ENCODE data around the gene NPS.

NPS gene

GRCh38 chr10:127570036-127570435 lies 20.9 kb downstream of the NPS start:
- no peak overlapping the region for H3K4me3 ChIP-seq (ENCODE audit: low read depth, low read length)
- CTCF ChIA-PET = no interaction called here
- TF ChIP-seq ZNF248 (tag by site-specific recombination; IDR thresholded peaks at IDR 0.05) (no peak), SP7 (tag by site-specific recombination; IDR thresholded peaks at IDR 0.05) (no peak), ZBTB6 (tag by site-specific recombination; IDR thresholded peaks at IDR 0.05) (no peak), KLF1 (tag by site-specific recombination; IDR thresholded peaks at IDR 0.05) (no peak), ZBTB20 (tag by site-specific recombination; IDR thresholded peaks at IDR 0.05) (no peak), ZNF580 (tag by site-specific recombination; IDR thresholded peaks at IDR 0.05) (no peak), SCRT2 (tag by site-specific recombination; IDR thresholded peaks at IDR 0.05) (no peak), KLF7 (tag by site-specific recombination; IDR thresholded peaks at IDR 0.05; ENCODE audit: borderline replicate concordance) (no peak), ZNF404 (tag by site-specific recombination; IDR thresholded peaks at IDR 0.05) (no peak), ZNF626 (tag by site-specific recombination; IDR thresholded peaks at IDR 0.05) (no peak)
- H3K27ac ChIP-seq (ENCODE audit: extremely low read depth, low read depth, low read length) = no peak overlapping the region
- POLR2A ChIA-PET = no interaction called here
- H3K9me3 ChIP-seq (ENCODE audit: control insufficient read depth, insufficient read depth, low read depth, low read length) = no peaks in the 10 kb centered on the region
- H3K36me3 ChIP-seq (ENCODE audit: control insufficient read depth in 2 of 2, insufficient read depth in 1 of 2, low read length in 2 of 2) = no peaks in the 10 kb centered on the region
- H3K4me1 ChIP-seq (ENCODE audit: control insufficient read depth, insufficient read depth, low read length) = no peaks in the 10 kb centered on the region

GRCh38 chr10:127571386-127571785 lies 22.3 kb downstream of the NPS start:
- Histone ChIP-seq H3K9me3 (ENCODE audit: control insufficient read depth, insufficient read depth, low read depth, low read length) (no peaks in the 10 kb centered on the region), H3K4me1 (ENCODE audit: control insufficient read depth, insufficient read depth, low read length) (no peaks in the 10 kb centered on the region), H3K36me3 (ENCODE audit: control insufficient read depth in 2 of 2, insufficient read depth in 1 of 2, low read length in 2 of 2) (no peaks in the 10 kb centered on the region), H3K27ac (ENCODE audit: extremely low read depth, low read depth, low read length) (no peak overlapping the region), H3K4me3 (ENCODE audit: low read depth, low read length) (no peak overlapping the region)
- CTCF ChIA-PET = interaction anchor here (0.6 to 1.8 kb wide), 2 partner anchors 8 to 86 kb away, joined by 5 to 6 read pairs; no protein-coding TSS in a partner anchor
- POLR2A ChIA-PET = no interaction called here
- TF ChIP-seq REPIN1 (tag by site-specific recombination; IDR thresholded peaks at IDR 0.05; ENCODE audit: low read depth) (no peak), ZNF692 (tag by site-specific recombination; IDR thresholded peaks at IDR 0.05) (no peak), ZNF701 (tag by site-specific recombination; IDR thresholded peaks at IDR 0.05) (no peak), ZNF169 (tag by site-specific recombination; IDR thresholded peaks at IDR 0.05) (no peak), ZNF280D (tag by site-specific recombination; IDR thresholded peaks at IDR 0.05) (no peak), ZNF26 (tag by site-specific recombination; IDR thresholded peaks at IDR 0.05) (no peak), ZNF449 (tag by site-specific recombination; IDR thresholded peaks at IDR 0.05) (no peak), ZBTB11 (tag by site-specific recombination; conservative IDR thresholded peaks at IDR 0.05; ENCODE audit: low read depth) (no peak)

Measured in HEK293 (cell line).